Keratinocyte (primary cell): ENCODE results near the gene MVB12B. TPM values are rescaled to one million over a fixed set of nuclear protein-coding genes. Genes with fewer than 3 reads are reported as not detected.

Experiments used
- DNase-seq: peaks from one replicate; pipeline ENCODE4 v3.0.0-alpha.2; 2011; ENCODE audit warnings: low read depth, missing footprints, low spot score
- FAIRE-seq: peaks from 2 replicates; lab custom pipeline; 2011; peaks lifted over from hg19 to GRCh38; lab: Jason Lieb, UNC
- H2AFZ ChIP-seq: 2 replicates; pipeline ENCODE4 v1.6.0; 2012; ENCODE audit warnings: low read length, control low read depth, inconsistent platforms; ENCODE audit not compliant: control insufficient read depth
- H3K27ac ChIP-seq: 2 replicates; pipeline ENCODE4 v1.5.1; 2011; ENCODE audit warnings: low read length; ENCODE audit not compliant: control insufficient read depth, insufficient read depth
- H3K27me3 ChIP-seq: 3 replicates; pipeline ENCODE4 v1.6.0; 2011; ENCODE audit warnings: low read length; ENCODE audit not compliant: control insufficient read depth, insufficient read depth; ENCODE audit errors: extremely low read depth
- H3K36me3 ChIP-seq, 2 experiments: 2 replicates in 1 of 2; 3 replicates in 1 of 2; pipeline ENCODE4 v1.5.1; 2011; ENCODE audit warnings: low read length in 2 of 2, mild to moderate bottlenecking in 1 of 2; ENCODE audit not compliant: control insufficient read depth in 2 of 2, insufficient read depth in 2 of 2; ENCODE audit errors: extremely low read depth in 1 of 2
- H3K4me1 ChIP-seq: 3 replicates; pipeline ENCODE4 v1.5.1; 2011; ENCODE audit warnings: low read length; ENCODE audit not compliant: control insufficient read depth, insufficient read depth; ENCODE audit errors: extremely low read depth
- H3K4me2 ChIP-seq: 3 replicates; pipeline ENCODE4 v1.6.0; 2011; ENCODE audit warnings: low read depth, low read length; ENCODE audit not compliant: control insufficient read depth, insufficient read depth; ENCODE audit errors: extremely low read depth
- H3K4me3 ChIP-seq, 3 experiments: fragments of 200-600 bp in 1 of 3; sonication (generic) in 1 of 3; 2 replicates in 2 of 3; 3 replicates in 1 of 3; pipeline ENCODE4 v1.5.1; 2011 to 2016; ENCODE audit warnings: low read length in 3 of 3, mild to moderate bottlenecking in 3 of 3, control low read depth in 2 of 3, inconsistent platforms in 1 of 3, low read depth in 1 of 3, mixed read lengths in 1 of 3, mixed run types in 1 of 3, moderate library complexity in 1 of 3; ENCODE audit not compliant: control insufficient read depth in 2 of 3, insufficient read depth in 2 of 3; ENCODE audit errors: extremely low read depth in 1 of 3
- H3K79me2 ChIP-seq: 2 replicates; pipeline ENCODE4 v1.6.0; 2012; ENCODE audit warnings: low read length; ENCODE audit not compliant: control insufficient read depth, insufficient read depth
- H3K9ac ChIP-seq: 3 replicates; pipeline ENCODE4 v1.6.0; 2011; ENCODE audit warnings: low read length; ENCODE audit not compliant: control insufficient read depth, insufficient read depth; ENCODE audit errors: extremely low read depth
- H3K9me1 ChIP-seq: 3 replicates; pipeline ENCODE4 v1.6.0; 2011; ENCODE audit warnings: low read length; ENCODE audit not compliant: control insufficient read depth, insufficient read depth; ENCODE audit errors: extremely low read depth
- H3K9me3 ChIP-seq: 2 replicates; pipeline ENCODE4 v1.5.1; 2012; ENCODE audit warnings: low read depth, low read length; ENCODE audit not compliant: control insufficient read depth
- H4K20me1 ChIP-seq: 3 replicates; pipeline ENCODE4 v1.6.0; 2011; ENCODE audit warnings: low read length; ENCODE audit not compliant: control insufficient read depth, insufficient read depth; ENCODE audit errors: extremely low read depth
- EZH2 ChIP-seq: IDR thresholded peaks from one replicate; pipeline ENCODE4 v1.6.1; 2012; ENCODE audit warnings: inconsistent platforms, mild to moderate bottlenecking, low read length, moderate library complexity
- dilution Hi-C: fragments of 300-500 bp; cut with MboI; formaldehyde crosslinking; loops from one replicate; pipeline ENCODE4 v1.7.0; 2020; ENCODE audit warnings: low sequenced_read_pairs; ENCODE audit not compliant: extremely low pct_ligation_motif_present
- polyA plus RNA-seq, 5 experiments: library from polyadenylated mRNA; depleted of rRNA in 3 of 5; stranded (reverse) in 3 of 5; stranded (forward) in 1 of 5; unstranded in 1 of 5; fragments of >200 nt; gene quantifications; 1 replicate in 1 of 5; 2 replicates in 3 of 5; 3 replicates in 1 of 5; pipeline versions ENCODE4 v1.2.1 to v1.2.3, GENCODE V29; 2011 to 2012; ENCODE audit warnings: missing spikeins in 2 of 5, low read depth in 1 of 5, low replicate concordance in 1 of 5
- TF ChIP-seq, protein P1 (sequence below), 3 experiments: IDR thresholded peaks in 1 of 3; conservative IDR thresholded peaks in 1 of 3; optimal IDR thresholded peaks in 1 of 3; 2 replicates in 2 of 3; 3 replicates in 1 of 3; pipeline versions ENCODE3 to v1.5.1; 2011; ENCODE audit warnings: low read length in 3 of 3, mild to moderate bottlenecking in 3 of 3, moderate library complexity in 2 of 3, control low read depth in 1 of 3, inconsistent platforms in 1 of 3; ENCODE audit not compliant: insufficient read depth in 2 of 3; ENCODE audit errors: extremely low read depth in 1 of 3

The MVB12B gene
- polyA plus RNA-seq, 1 donor (not counting 4 experiments of a cell fraction or from before 2014, with no cell fraction given) = 1.2 TPM

DNA sequence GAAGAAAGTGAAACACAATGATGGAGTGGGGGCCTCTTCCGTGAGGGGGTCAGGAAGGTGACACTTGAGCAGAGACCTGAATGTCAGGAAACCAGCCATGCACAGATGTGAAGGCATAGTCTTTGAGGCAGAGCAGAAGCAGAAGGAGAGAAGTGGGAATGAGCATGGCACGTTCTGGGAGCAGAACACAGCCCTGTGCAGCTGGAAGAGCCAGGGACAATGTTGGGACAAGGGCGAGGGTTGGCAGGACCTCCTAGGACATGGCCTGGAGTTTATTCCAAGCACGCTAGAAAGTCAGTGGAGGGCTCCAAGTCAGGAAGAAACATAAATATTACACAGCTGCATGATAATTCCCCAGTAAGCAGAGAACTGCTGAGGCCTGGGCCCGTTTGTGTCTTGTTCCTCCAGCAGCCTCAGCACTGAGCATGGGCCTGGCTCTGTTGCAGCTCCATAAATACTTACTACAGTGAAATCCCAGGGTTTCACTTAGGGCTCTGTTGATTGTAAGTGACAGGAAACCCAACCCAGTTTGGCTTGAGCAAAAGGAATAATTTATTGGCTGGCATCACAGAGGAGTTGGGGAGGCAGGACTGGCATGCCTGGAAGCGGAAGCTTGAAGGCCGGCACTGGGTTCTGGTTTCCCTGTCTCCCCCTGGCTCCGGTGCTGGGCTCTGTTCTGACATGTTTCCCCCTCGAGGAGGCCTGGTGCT is 66.2 kb downstream of the MVB12B start:
- TF ChIP-seq, protein P1, sequence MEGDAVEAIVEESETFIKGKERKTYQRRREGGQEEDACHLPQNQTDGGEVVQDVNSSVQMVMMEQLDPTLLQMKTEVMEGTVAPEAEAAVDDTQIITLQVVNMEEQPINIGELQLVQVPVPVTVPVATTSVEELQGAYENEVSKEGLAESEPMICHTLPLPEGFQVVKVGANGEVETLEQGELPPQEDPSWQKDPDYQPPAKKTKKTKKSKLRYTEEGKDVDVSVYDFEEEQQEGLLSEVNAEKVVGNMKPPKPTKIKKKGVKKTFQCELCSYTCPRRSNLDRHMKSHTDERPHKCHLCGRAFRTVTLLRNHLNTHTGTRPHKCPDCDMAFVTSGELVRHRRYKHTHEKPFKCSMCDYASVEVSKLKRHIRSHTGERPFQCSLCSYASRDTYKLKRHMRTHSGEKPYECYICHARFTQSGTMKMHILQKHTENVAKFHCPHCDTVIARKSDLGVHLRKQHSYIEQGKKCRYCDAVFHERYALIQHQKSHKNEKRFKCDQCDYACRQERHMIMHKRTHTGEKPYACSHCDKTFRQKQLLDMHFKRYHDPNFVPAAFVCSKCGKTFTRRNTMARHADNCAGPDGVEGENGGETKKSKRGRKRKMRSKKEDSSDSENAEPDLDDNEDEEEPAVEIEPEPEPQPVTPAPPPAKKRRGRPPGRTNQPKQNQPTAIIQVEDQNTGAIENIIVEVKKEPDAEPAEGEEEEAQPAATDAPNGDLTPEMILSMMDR (optimal IDR thresholded peaks at IDR 0.05 in 1 of 3, IDR thresholded peaks at IDR 0.05 in 1 of 3, conservative IDR thresholded peaks at IDR 0.05 in 1 of 3; ENCODE audit: extremely low read depth in 1 of 3, insufficient read depth in 2 of 3, low read length in 3 of 3) = no peak
- no peak for TF ChIP-seq EZH2
- FAIRE-seq (peak; percentile 85), DNase-seq (no peak)
- no peaks in the 10 kb centered on the region for H3K9me3 ChIP-seq
- no peaks in the 10 kb centered on the region for H3K27me3 ChIP-seq
- no peaks in the 10 kb centered on the region for H3K79me2 ChIP-seq
- no peak overlapping the region for H3K27ac ChIP-seq
- no peaks in the 10 kb centered on the region for H3K9me1 ChIP-seq
- H3K4me1 ChIP-seq = peaks cover 25% of the 10 kb centered on the region
- peaks cover 0 to 1% of the 10 kb centered on the region in 2 experiments for H3K36me3 ChIP-seq
- H3K4me3 ChIP-seq = no peak overlapping the region
- H2AFZ ChIP-seq = peak overlapping the region; percentile 41
- H3K9ac ChIP-seq = no peak overlapping the region
- H3K4me2 ChIP-seq = peak overlapping the region; percentile 17
- no peaks in the 10 kb centered on the region for H4K20me1 ChIP-seq
- dilution Hi-C loops = no loop called here

DNA sequence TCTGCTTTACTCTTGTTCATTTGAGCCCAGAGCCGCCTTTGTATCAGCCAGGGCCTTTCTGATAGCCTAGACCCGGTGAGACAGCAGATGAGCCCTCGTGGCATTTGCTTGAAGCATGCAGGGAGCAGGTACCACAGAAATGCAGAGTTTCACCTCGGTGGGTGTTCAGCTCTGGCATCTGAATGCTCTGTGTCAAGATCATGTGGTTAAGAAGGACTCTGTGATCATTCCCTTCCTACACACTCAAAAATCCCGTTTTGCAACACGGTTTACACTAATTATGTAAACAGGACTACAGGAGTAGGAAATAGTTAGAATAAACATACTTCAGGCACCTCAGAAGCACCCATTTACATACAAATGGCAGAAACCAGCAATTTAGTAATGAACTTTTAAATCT is 67.2 kb downstream of the MVB12B start:
- dilution Hi-C loops = no loop called here
- H3K4me3 ChIP-seq = no peak overlapping the region

More for the DNA sequence above, 67.2 kb downstream of the MVB12B start:
- Histone ChIP-seq H3K9me3 (no peaks in the 10 kb centered on the region), H3K9me1 (no peaks in the 10 kb centered on the region), H3K4me2 (no peak overlapping the region), H3K9ac (no peak overlapping the region), H3K4me1 (peaks cover 25% of the 10 kb centered on the region), H3K27ac (no peak overlapping the region), H3K36me3 (peaks cover 0 to 1% of the 10 kb centered on the region in 2 experiments), H4K20me1 (no peaks in the 10 kb centered on the region), H2AFZ (no peak overlapping the region), H3K27me3 (no peaks in the 10 kb centered on the region), H3K79me2 (no peaks in the 10 kb centered on the region)
- DNase-seq (no peak), FAIRE-seq (no peak)
- no peak for TF ChIP-seq EZH2
- TF ChIP-seq, protein P1 (optimal IDR thresholded peaks at IDR 0.05 in 1 of 3, IDR thresholded peaks at IDR 0.05 in 1 of 3, conservative IDR thresholded peaks at IDR 0.05 in 1 of 3; ENCODE audit: extremely low read depth in 1 of 3, insufficient read depth in 2 of 3, low read length in 3 of 3) = no peak
